BJ (cell line): ENCODE results near the gene C6orf132. TPM values are rescaled to one million over a fixed set of nuclear protein-coding genes. Genes with fewer than 3 reads are reported as not detected.

ENCODE experiments used
- CTCF ChIA-PET: fragments of 350-600 bp; formaldehyde crosslinking; extraction: SDS; loops from one replicate; lab custom pipeline; 2021; ENCODE audit warnings: antibody characterized with exemption, inconsistent platforms; lab: Yijun Ruan, JAX
- POLR2A ChIA-PET: fragments of 300-600 bp; sonication (Branson Sonifier 250); formaldehyde crosslinking; extraction: SDS; loops from one replicate; lab custom pipeline; 2021; ENCODE audit warnings: antibody characterized with exemption; lab: Charles Lee
- DNase-seq: peaks from one replicate; pipeline ENCODE4 v3.0.0-alpha.2; 2011; ENCODE audit warnings: low read depth
- H3K27me3 ChIP-seq: 2 replicates; pipeline ENCODE4 v1.6.0; 2011; ENCODE audit warnings: low read length; ENCODE audit not compliant: control insufficient read depth, insufficient read depth
- H3K36me3 ChIP-seq: 2 replicates; pipeline ENCODE4 v1.5.1; 2011; ENCODE audit warnings: low read length; ENCODE audit not compliant: control insufficient read depth, insufficient read depth
- H3K4me3 ChIP-seq: 2 replicates; pipeline ENCODE4 v1.5.1; 2011; ENCODE audit warnings: low read depth, mild to moderate bottlenecking, control low read depth, low read length
- CTCF ChIP-seq: IDR thresholded peaks from 2 replicates; pipeline ENCODE4 v1.5.1; 2011; ENCODE audit warnings: low read depth, mild to moderate bottlenecking, control low read depth, inconsistent platforms, low read length, moderate library complexity; ENCODE audit not compliant: insufficient read depth
- polyA plus RNA-seq: library from polyadenylated mRNA; depleted of rRNA; stranded (reverse); fragments of >200 nt; gene quantifications from 2 replicates; pipeline ENCODE4 v1.2.3, GENCODE V29; 2011

Gene C6orf132
- polyA plus RNA-seq, 1 experiment: 0.70 TPM

- Histone ChIP-seq H3K4me3 (no peak overlapping the region), H3K36me3 (peaks cover 17% of the 10 kb centered on the region), H3K27me3 (no peaks in the 10 kb centered on the region)
- no peak for TF ChIP-seq CTCF
- ChIA-PET POLR2A (interaction anchor here (0.6 kb wide), 1 partner anchor 68 kb away, joined by 3 read pairs; no protein-coding TSS in a partner anchor), CTCF (interaction anchor here (0.9 to 1.3 kb wide), 2 partner anchors 10 to 95 kb away, joined by 4 to 7 read pairs; no protein-coding TSS in a partner anchor)
- no peak for DNase-seq
Measured at GRCh38 chr6:42068872-42069522, 73.4 kb downstream of the C6orf132 start.

GRCh38 chr6:42068173-42068572 is 74.2 kb downstream of the C6orf132 start:
- DNase-seq: no peak
- peaks cover 17% of the 10 kb centered on the region for H3K36me3 ChIP-seq
- no peaks in the 10 kb centered on the region for H3K27me3 ChIP-seq
- CTCF ChIA-PET: interaction anchor here (1.0 to 1.7 kb wide), 4 partner anchors 10 to 282 kb away, joined by 3 to 7 read pairs (median 4); no protein-coding TSS in a partner anchor
- no peak overlapping the region for H3K4me3 ChIP-seq
- POLR2A ChIA-PET: no interaction called here
- no peak for TF ChIP-seq CTCF

GRCh38 chr6:42066156-42066675 is 76.2 kb downstream of the C6orf132 start:
- H3K36me3 ChIP-seq: peaks cover 17% of the 10 kb centered on the region
- no peak for TF ChIP-seq CTCF
- POLR2A ChIA-PET: no interaction called here
- DNase-seq: no peak
- CTCF ChIA-PET: no interaction called here
- no peak overlapping the region for H3K4me3 ChIP-seq
- no peaks in the 10 kb centered on the region for H3K27me3 ChIP-seq

- TF ChIP-seq CTCF: no peak
- ChIA-PET POLR2A (no interaction called here), CTCF (interaction anchor here (1.6 kb wide), 1 partner anchor 11 kb away, joined by 3 read pairs; no protein-coding TSS in a partner anchor)
Measured at GRCh38 chr6:42059743-42060142, 82.7 kb downstream of the C6orf132 start.

DNA sequence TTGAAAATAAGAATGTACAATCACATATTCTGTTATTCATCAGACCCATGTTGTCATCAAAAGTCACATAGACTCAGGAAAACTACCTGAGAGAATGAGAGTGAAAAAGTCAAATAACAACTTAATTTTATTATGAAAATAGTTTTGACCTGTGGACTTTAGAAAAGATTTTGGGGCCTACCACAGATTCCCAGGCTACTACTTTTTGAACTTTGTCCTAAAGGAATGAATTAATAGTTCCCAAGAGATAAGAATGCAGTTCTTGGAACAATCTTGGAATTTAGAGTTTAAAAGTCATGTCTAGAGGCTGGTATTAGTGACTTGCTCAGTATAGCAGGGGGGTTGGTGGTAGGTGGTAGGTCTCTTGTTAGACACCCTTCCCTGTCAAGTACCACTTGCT is 88.8 kb downstream of the C6orf132 start:
- POLR2A ChIA-PET: no interaction called here
- no peak overlapping the region for H3K4me3 ChIP-seq
- peaks cover 13% of the 10 kb centered on the region for H3K36me3 ChIP-seq
- TF ChIP-seq CTCF: no peak
- H3K27me3 ChIP-seq: no peaks in the 10 kb centered on the region
- no peak for DNase-seq
- CTCF ChIA-PET: interaction anchor here (0.6 kb wide), 1 partner anchor 224 kb away, joined by 3 read pairs; no protein-coding TSS in a partner anchor

More at GRCh38 chr6:42059743-42060142, 82.7 kb downstream of the C6orf132 start:
- H3K27me3 ChIP-seq: no peaks in the 10 kb centered on the region
- no peak overlapping the region for H3K4me3 ChIP-seq
- H3K36me3 ChIP-seq: peaks cover 17% of the 10 kb centered on the region
- DNase-seq: no peak
